ENCODE data around the gene FLRT1.

The FLRT1 gene

GRCh38 chr11:64065141-64065465 is 29.4 kb downstream of the FLRT1 start:
- DNase-seq (ENCODE audit: low read depth): no peak
- no peak for TF ChIP-seq CTCF (IDR thresholded peaks at IDR 0.05; ENCODE audit: insufficient read depth, low read depth, low read length, missing control alignments)
- H3K4me3 ChIP-seq (ENCODE audit: low read depth, low read length): no peak overlapping the region

GRCh38 chr11:64065712-64066111 is 30.0 kb downstream of the FLRT1 start:
- no peak overlapping the region for H3K4me3 ChIP-seq (ENCODE audit: low read depth, low read length)
- TF ChIP-seq CTCF (IDR thresholded peaks at IDR 0.05; ENCODE audit: insufficient read depth, low read depth, low read length, missing control alignments): no peak
- DNase-seq (ENCODE audit: low read depth): no peak

- TF ChIP-seq CTCF (IDR thresholded peaks at IDR 0.05; ENCODE audit: insufficient read depth, low read depth, low read length, missing control alignments): no peak
- H3K4me3 ChIP-seq (ENCODE audit: low read depth, low read length): no peak overlapping the region
- no peak for DNase-seq (ENCODE audit: low read depth)
Measured at GRCh38 chr11:64067230-64067993, 31.7 kb downstream of the FLRT1 start.

GRCh38 chr11:64068705-64069400 is 33.1 kb downstream of the FLRT1 start:
- DNase-seq (ENCODE audit: low read depth): no peak

GRCh38 chr11:64069401-64070313 is 33.9 kb downstream of the FLRT1 start:
- TF ChIP-seq CTCF (IDR thresholded peaks at IDR 0.05; ENCODE audit: insufficient read depth, low read depth, low read length, missing control alignments): no peak
- no peak overlapping the region for H3K4me3 ChIP-seq (ENCODE audit: low read depth, low read length)
- DNase-seq (ENCODE audit: low read depth): no peak

More at GRCh38 chr11:64068705-64069400, 33.1 kb downstream of the FLRT1 start:
- no peak for TF ChIP-seq CTCF (IDR thresholded peaks at IDR 0.05; ENCODE audit: insufficient read depth, low read depth, low read length, missing control alignments)
- no peak overlapping the region for H3K4me3 ChIP-seq (ENCODE audit: low read depth, low read length)

GRCh38 chr11:64070314-64070681 is 34.6 kb downstream of the FLRT1 start:
- H3K4me3 ChIP-seq (ENCODE audit: low read depth, low read length): no peak overlapping the region
- DNase-seq (ENCODE audit: low read depth): no peak
- TF ChIP-seq CTCF (IDR thresholded peaks at IDR 0.05; ENCODE audit: insufficient read depth, low read depth, low read length, missing control alignments): no peak

Measured in GM12865 (cell line).